Kidney (tissue), 14 donors: ENCODE results near the gene DLGAP3. TPM values are rescaled to one million over a fixed set of nuclear protein-coding genes. Genes with fewer than 3 reads are reported as not detected.

Experiments
- DNase-seq, 5 donors: peaks; one replicate each; pipeline ENCODE4 v3.0.0-alpha.2; 2013 to 2020
- FAIRE-seq: peaks from 2 replicates; lab custom pipeline; 2012; peaks lifted over from hg19 to GRCh38; lab: Jason Lieb, UNC
- H3K27ac ChIP-seq, 2 donors: one replicate each; pipeline ENCODE4 v1.7.0; 2013; ENCODE audit warnings: low read depth in 2 of 2, low read length in 2 of 2, inconsistent platforms in 1 of 2
- H3K27me3 ChIP-seq: one replicate; pipeline ENCODE4 v1.7.1; 2013; ENCODE audit warnings: low read length, inconsistent platforms; ENCODE audit not compliant: control insufficient read depth, insufficient read depth
- H3K36me3 ChIP-seq, 3 donors: one replicate each; pipeline versions ENCODE4 v1.7.0 to v1.7.1; 2013; ENCODE audit warnings: low read length in 3 of 3, control low read depth in 1 of 3, inconsistent platforms in 1 of 3; ENCODE audit not compliant: insufficient read depth in 3 of 3, control insufficient read depth in 2 of 3
- H3K4me1 ChIP-seq, 3 donors: one replicate each; pipeline versions ENCODE4 v1.7.0 to v1.7.1; 2013; ENCODE audit warnings: low read length in 3 of 3, inconsistent platforms in 1 of 3, low read depth in 1 of 3; ENCODE audit not compliant: control insufficient read depth in 2 of 3, insufficient read depth in 2 of 3
- H3K4me3 ChIP-seq, 3 donors: one replicate each; pipeline versions ENCODE4 v1.7.0 to v1.8.1; 2013; ENCODE audit warnings: low read length in 3 of 3, control low read depth in 1 of 3, inconsistent platforms in 1 of 3
- H3K9ac ChIP-seq, 3 donors: one replicate each; pipeline versions ENCODE4 v1.7.0 to v1.7.1; 2013; ENCODE audit warnings: low read length in 3 of 3, control low read depth in 1 of 3, inconsistent platforms in 1 of 3
- H3K9me3 ChIP-seq, 3 donors: one replicate each; pipeline versions ENCODE4 v1.7.0 to v1.7.1; 2013; ENCODE audit warnings: low read length in 3 of 3, control low read depth in 1 of 3, inconsistent platforms in 1 of 3; ENCODE audit not compliant: control insufficient read depth in 2 of 3, insufficient read depth in 1 of 3
- CTCF ChIP-seq: IDR thresholded peaks from 3 replicates; pipeline ENCODE4 v1.5.1; 2012; ENCODE audit warnings: mild to moderate bottlenecking, moderate library complexity, borderline replicate concordance; ENCODE audit not compliant: insufficient read depth; ENCODE audit errors: extremely low read depth
- intact Hi-C: fragments of 100-400 bp; cut with DNase I; formaldehyde crosslinking; loops from one replicate; pipeline ENCODE4 v1.11.1; 2022
- polyA plus RNA-seq: library from polyadenylated mRNA; stranded (reverse); fragments of 350-450 nt; fragmentation: Illumina TruSeq; extraction: RNeasy Lipid Tissue Mini Kit (QIAGEN cat#74804); gene quantifications from one replicate; pipeline ENCODE4 v1.2.3, GENCODE V29; 2014; ENCODE audit warnings: low read depth, low replicate concordance; ENCODE audit not compliant: insufficient read depth
- total RNA-seq: library from RNA; stranded (reverse); fragmentation: NEBNext Ultra II Directional; extraction: Animal tissue kit (Norgen Biotek cat#: 25700); gene quantifications from one replicate; pipeline ENCODE4 v1.2.1, GENCODE V29; 2021
- donor health status: control.
- donor health status: control.
- donor health status: control.
- donor health status: control.
- donor health status: control.
- donor health status: DM: yes; HTN: yes; CAD: no.
- donor health status: Normal renal cell carcinoma (clear cell type).

DLGAP3 gene
- total and polyA plus RNA-seq, 2 donors from 2014 or later = 0.71 to 1.0 TPM

GRCh38 chr1:34865573-34865972 lies 63.9 kb downstream of the DLGAP3 start:
- no peak for TF ChIP-seq CTCF
- FAIRE-seq (no peak), DNase-seq (peak in 2 of 5 donors; percentile 58 to 76)
- peak overlapping the region in 1 of 3 donors; percentile 75 for H3K9ac ChIP-seq
- intact Hi-C loops = no loop called here
- peak overlapping the region in 1 of 3 donors; percentile 79 for H3K4me3 ChIP-seq
- H3K9me3 ChIP-seq = no peaks in the 10 kb centered on the region
- H3K4me1 ChIP-seq = peaks cover 0 to 2% (median 0%) of the 10 kb centered on the region in 3 donors
- H3K27me3 ChIP-seq = no peaks in the 10 kb centered on the region
- H3K27ac ChIP-seq = peak overlapping the region in 1 of 2 donors; percentile 92
- no peaks in the 10 kb centered on the region for H3K36me3 ChIP-seq

GRCh38 chr1:34864759-34865158 lies 64.7 kb downstream of the DLGAP3 start:
- Histone ChIP-seq H3K27ac (no peak overlapping the region), H3K36me3 (no peaks in the 10 kb centered on the region), H3K27me3 (no peaks in the 10 kb centered on the region), H3K9ac (no peak overlapping the region), H3K4me1 (peaks cover 0 to 5% (median 0%) of the 10 kb centered on the region in 3 donors), H3K9me3 (no peaks in the 10 kb centered on the region), H3K4me3 (no peak overlapping the region)
- no peak for FAIRE-seq
- no peak for TF ChIP-seq CTCF
- no peak for DNase-seq
- intact Hi-C loops = no loop called here

GRCh38 chr1:34863501-34863900 lies 65.9 kb downstream of the DLGAP3 start:
- H3K9me3 ChIP-seq = no peaks in the 10 kb centered on the region
- FAIRE-seq = no peak
- H3K36me3 ChIP-seq = no peaks in the 10 kb centered on the region
- no peak for TF ChIP-seq CTCF
- peaks cover 2 to 12% (median 6%) of the 10 kb centered on the region in 3 donors for H3K4me1 ChIP-seq
- intact Hi-C loops = no loop called here
- no peak overlapping the region for H3K9ac ChIP-seq
- H3K27me3 ChIP-seq = no peaks in the 10 kb centered on the region
- no peak overlapping the region for H3K4me3 ChIP-seq
- DNase-seq = no peak
- H3K27ac ChIP-seq = no peak overlapping the region
